ENCODE data around the gene PCNX2. TPM values are rescaled to one million over a fixed set of nuclear protein-coding genes. Genes with fewer than 3 reads are reported as not detected.
A peak's percentile ranks its signal among the peaks of the same experiment; 100 is the strongest.

Gene PCNX2
- total RNA-seq, 4 donors from 2014 or later = 4.3 to 19.5 (median 9.0) TPM

DNA sequence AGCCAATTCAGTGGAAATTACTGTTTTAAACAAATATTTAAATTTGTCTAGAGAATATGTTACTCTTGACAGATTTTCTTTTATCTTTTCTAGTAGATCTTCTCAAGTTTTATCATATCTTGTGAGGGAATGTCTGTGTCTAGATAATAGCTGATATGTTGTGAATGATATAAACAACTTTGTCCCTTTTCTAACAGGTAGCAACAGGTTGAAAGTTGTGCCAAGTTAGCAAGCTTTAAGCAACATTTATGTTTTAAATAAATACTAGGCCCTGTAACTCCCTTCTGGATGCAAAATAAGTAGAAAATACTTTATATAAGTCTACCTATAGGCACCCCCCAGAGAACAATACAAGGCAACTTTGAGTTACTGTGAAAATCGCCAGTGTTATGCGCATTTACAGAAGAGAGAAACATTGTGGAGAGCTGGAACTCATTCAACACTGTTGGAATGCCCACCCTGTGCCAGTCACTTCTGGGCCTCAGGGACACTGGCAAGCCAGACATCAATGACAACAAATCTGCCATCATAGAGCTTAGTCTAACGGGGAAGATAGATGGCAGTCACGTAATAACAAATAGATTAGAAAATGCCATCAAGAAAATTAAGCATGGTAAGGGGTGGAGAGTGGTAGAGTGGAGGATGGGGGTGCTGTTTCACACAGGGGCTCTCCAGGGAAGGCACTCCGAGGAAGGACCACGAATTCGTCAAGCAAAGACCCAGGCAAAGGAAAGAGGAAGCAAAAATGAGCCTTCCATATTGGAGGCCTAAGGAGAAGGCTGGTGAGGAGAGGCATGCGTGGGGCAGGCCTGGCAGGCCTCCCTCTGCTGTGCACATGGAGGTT is 36.4 kb upstream of the PCNX2 start:
- TF ChIP-seq POLR2A (IDR thresholded peaks at IDR 0.05) = no peak
- TF ChIP-seq, protein P1, sequence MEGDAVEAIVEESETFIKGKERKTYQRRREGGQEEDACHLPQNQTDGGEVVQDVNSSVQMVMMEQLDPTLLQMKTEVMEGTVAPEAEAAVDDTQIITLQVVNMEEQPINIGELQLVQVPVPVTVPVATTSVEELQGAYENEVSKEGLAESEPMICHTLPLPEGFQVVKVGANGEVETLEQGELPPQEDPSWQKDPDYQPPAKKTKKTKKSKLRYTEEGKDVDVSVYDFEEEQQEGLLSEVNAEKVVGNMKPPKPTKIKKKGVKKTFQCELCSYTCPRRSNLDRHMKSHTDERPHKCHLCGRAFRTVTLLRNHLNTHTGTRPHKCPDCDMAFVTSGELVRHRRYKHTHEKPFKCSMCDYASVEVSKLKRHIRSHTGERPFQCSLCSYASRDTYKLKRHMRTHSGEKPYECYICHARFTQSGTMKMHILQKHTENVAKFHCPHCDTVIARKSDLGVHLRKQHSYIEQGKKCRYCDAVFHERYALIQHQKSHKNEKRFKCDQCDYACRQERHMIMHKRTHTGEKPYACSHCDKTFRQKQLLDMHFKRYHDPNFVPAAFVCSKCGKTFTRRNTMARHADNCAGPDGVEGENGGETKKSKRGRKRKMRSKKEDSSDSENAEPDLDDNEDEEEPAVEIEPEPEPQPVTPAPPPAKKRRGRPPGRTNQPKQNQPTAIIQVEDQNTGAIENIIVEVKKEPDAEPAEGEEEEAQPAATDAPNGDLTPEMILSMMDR (IDR thresholded peaks at IDR 0.05) = no peak
- no peak for DNase-seq
- H3K4me3 ChIP-seq = no peak overlapping the region
- peaks cover 0 to 33% (median 0%) of the 10 kb centered on the region in 4 donors for H3K27me3 ChIP-seq
- intact Hi-C loops (cut with DNase I) = no loop called here
- H3K9me3 ChIP-seq = no peaks in the 10 kb centered on the region
- H3K36me3 ChIP-seq = no peaks in the 10 kb centered on the region
- WGBS, 2 donors = 81 to 86% methylated on average over 8 of the region's 8 CpGs
- no peak overlapping the region for H3K27ac ChIP-seq
- peaks cover 6 to 35% (median 16%) of the 10 kb centered on the region in 3 donors for H3K4me1 ChIP-seq

DNA sequence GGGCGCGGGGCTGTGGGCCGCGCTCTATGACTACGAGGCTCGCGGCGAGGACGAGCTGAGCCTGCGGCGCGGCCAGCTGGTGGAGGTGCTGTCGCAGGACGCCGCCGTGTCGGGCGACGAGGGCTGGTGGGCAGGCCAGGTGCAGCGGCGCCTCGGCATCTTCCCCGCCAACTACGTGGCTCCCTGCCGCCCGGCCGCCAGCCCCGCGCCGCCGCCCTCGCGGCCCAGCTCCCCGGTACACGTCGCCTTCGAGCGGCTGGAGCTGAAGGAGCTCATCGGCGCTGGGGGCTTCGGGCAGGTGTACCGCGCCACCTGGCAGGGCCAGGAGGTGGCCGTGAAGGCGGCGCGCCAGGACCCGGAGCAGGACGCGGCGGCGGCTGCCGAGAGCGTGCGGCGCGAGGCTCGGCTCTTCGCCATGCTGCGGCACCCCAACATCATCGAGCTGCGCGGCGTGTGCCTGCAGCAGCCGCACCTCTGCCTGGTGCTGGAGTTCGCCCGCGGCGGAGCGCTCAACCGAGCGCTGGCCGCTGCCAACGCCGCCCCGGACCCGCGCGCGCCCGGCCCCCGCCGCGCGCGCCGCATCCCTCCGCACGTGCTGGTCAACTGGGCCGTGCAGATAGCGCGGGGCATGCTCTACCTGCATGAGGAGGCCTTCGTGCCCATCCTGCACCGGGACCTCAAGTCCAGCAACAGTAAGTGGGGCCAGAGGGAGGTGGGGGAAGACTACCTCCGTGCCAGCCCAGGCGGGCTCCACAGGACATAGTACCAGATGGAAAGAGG is 32.8 kb upstream of the PCNX2 start:
- no peak for DNase-seq
- 7% methylated on average over 3 of the region's 96 CpGs; no CpG with 5 or more reads in 1 of the 2 donors for WGBS, 2 donors
- TF ChIP-seq POLR2A (IDR thresholded peaks at IDR 0.05) = no peak
- TF ChIP-seq, protein P1 (IDR thresholded peaks at IDR 0.05) = no peak
- H3K27ac ChIP-seq = peak overlapping the region; percentile 60 to 80 (median 68)
- H3K9me3 ChIP-seq = no peaks in the 10 kb centered on the region
- intact Hi-C loops (cut with DNase I) = no loop called here
- peaks cover 6 to 38% (median 16%) of the 10 kb centered on the region in 3 donors for H3K4me1 ChIP-seq
- H3K4me3 ChIP-seq = peak overlapping the region; percentile 61 to 85 (median 72)
- no peaks in the 10 kb centered on the region for H3K36me3 ChIP-seq
- H3K27me3 ChIP-seq = peaks cover 0 to 27% (median 0%) of the 10 kb centered on the region in 4 donors

DNA sequence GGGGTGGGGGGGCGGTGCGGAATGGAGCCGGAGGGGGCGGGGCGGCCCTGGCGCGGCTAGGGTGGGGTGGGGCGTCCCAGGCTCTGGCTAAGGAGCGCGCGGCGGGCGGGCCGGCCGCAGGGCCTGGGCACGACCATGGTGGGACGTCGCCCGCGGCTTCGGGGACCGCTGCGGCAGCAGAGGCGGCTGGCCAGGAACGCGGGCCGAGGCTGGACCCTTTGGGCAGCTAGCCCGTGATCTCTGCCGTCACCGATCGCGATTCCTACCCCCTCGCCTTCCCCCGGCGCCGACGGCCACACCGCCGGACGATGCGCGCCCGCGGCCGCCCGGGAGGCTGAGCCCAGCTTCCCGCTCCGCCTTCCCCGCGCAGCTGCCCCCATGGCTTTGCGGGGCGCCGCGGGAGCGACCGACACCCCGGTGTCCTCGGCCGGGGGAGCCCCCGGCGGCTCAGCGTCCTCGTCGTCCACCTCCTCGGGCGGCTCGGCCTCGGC is 32.2 kb upstream of the PCNX2 start, which contains the start of gene MAP3K21:
MAP3K21 (plus strand) TSS at position 74 of the 491 bp plus-strand sequence; CDS start at position 379, 305 bp downstream.
- TF ChIP-seq, protein P1 (IDR thresholded peaks at IDR 0.05) = no peak
- peak in 1 of 4 donors; percentile 71 for TF ChIP-seq POLR2A (IDR thresholded peaks at IDR 0.05)
- Histone ChIP-seq H3K9me3 (no peaks in the 10 kb centered on the region), H3K27ac (peak within 1 kb of the TSS; percentile 60 to 80 (median 68)), H3K4me3 (peak within 1 kb of the TSS; percentile 61 to 85 (median 72)), H3K27me3 (peaks cover 0 to 27% (median 0%) of the 10 kb centered on the region in 4 donors), H3K4me1 (peaks cover 6 to 38% (median 16%) of the 10 kb centered on the region in 3 donors), H3K36me3 (no peaks in the 10 kb centered on the region)
- no CpG with 5 or more reads among the region's 68 CpGs for WGBS, 2 donors
- intact Hi-C loops (cut with DNase I) = no loop called here
- DNase-seq = no peak

DNA sequence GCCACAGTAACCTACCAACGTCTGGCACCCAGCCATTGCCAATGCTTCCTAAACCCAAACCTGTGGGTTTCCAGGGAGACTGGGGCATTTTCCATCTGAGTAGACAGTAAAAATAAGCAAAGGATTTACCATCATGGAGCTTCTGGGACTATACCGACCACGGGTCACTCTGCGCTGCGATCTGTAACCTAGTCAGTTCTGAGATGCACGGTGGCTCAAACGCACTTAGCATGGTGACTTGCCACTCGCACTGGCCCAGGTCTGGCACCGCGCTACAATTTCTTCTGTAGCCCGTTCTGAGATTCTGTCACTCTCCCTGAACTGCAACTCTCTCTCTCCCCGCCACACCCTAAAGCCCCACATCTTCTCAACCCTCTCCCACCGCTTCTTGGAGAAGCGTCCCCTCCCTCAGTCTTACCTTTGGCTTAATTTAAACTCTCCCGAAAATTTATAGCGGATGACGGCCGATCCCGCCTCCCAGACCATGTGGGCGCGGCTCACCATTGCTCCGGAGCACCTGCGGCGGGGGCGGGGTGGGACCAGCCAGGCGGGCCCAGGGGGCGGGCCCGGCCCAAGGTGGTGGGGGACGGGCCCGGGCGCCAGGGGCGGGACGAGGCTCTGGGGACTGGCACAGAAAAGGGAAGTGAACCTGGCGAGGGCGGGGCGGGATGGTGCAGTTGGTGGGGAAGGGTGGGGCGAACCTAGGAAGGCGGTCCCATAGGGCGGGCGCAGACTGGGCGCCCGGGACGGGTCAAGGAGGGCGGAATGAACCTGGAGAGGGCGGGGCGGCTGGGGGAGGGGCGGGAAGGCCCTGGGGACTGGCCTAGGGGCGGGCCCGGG is 31.5 kb upstream of the PCNX2 start:
- H3K4me3 ChIP-seq = peak overlapping the region; percentile 61 to 85 (median 72)
- peak overlapping the region in 3 of 4 donors; percentile 60 to 80 (median 66) for H3K27ac ChIP-seq
- DNase-seq = peak; percentile 66
- peaks cover 6 to 38% (median 16%) of the 10 kb centered on the region in 3 donors for H3K4me1 ChIP-seq
- intact Hi-C loops (cut with DNase I) = no loop called here
- H3K9me3 ChIP-seq = no peaks in the 10 kb centered on the region
- no peak for TF ChIP-seq POLR2A (IDR thresholded peaks at IDR 0.05)
- TF ChIP-seq, protein P1 (IDR thresholded peaks at IDR 0.05) = no peak
- WGBS, 2 donors = 5% methylated on average over 18 to 21 of the region's 49 CpGs
- H3K27me3 ChIP-seq = peaks cover 0 to 27% (median 0%) of the 10 kb centered on the region in 4 donors
- H3K36me3 ChIP-seq = no peaks in the 10 kb centered on the region

Measured in esophagus squamous epithelium (tissue), 5 donors.